PC-3 (cell line): ENCODE results near the gene CCDC13. TPM values are rescaled to one million over a fixed set of nuclear protein-coding genes. Genes with fewer than 3 reads are reported as not detected.

ENCODE experiments used
- ATAC-seq: fragments of 200-7000 bp; cut with Tn5 transposase; 2 replicates; pipeline ENCODE4 v1.9.1; 2020; ENCODE audit warnings: mild to moderate bottlenecking, moderate library complexity
- BruUV-seq: library from RNA; stranded (reverse); fragments of 400-500 nt; replicated peaks from 2 replicates; lab custom pipeline; 2021; lab: Mats Ljungman, UMichigan
- CTCF ChIA-PET: fragments of 300-600 bp; sonication (Branson Sonifier 250); formaldehyde crosslinking; loops from one replicate; lab custom pipeline; 2022; ENCODE audit warnings: antibody characterized with exemption; lab: Charles Lee
- POLR2A ChIA-PET: fragments of 300-600 bp; sonication (Branson Sonifier 250); formaldehyde crosslinking; loops from one replicate; lab custom pipeline; 2022; ENCODE audit warnings: antibody characterized with exemption; ENCODE audit not compliant: unreplicated experiment; lab: Charles Lee
- DNase-seq: peaks from one replicate; pipeline ENCODE4 v3.0.0-alpha.2; 2015
- H2AFZ ChIP-seq: fragments of 300-600 bp; sonication (generic); 2 replicates; pipeline ENCODE4 v1.6.0; 2016; ENCODE audit warnings: antibody characterized with exemption, low read length
- H3F3A ChIP-seq: fragments of 300-600 bp; sonication (generic); one replicate; pipeline ENCODE4 v1.6.0; 2017; ENCODE audit warnings: antibody characterized with exemption, low read length, control low read depth, mild to moderate bottlenecking; ENCODE audit not compliant: unreplicated experiment
- H3K27ac ChIP-seq: fragments of 300-600 bp; sonication (generic); 2 replicates; pipeline ENCODE4 v1.5.1; 2016; ENCODE audit warnings: mild to moderate bottlenecking, low read length
- H3K27me3 ChIP-seq: fragments of 300-600 bp; sonication (generic); 2 replicates; pipeline ENCODE4 v1.6.1; 2016; ENCODE audit warnings: low read length, mixed read lengths
- H3K36me3 ChIP-seq: fragments of 300-600 bp; sonication (generic); 2 replicates; pipeline ENCODE4 v1.6.1; 2016; ENCODE audit warnings: low read depth, mixed run types, low read length, mixed read lengths
- H3K4me1 ChIP-seq: fragments of 300-600 bp; sonication (generic); 2 replicates; pipeline ENCODE4 v1.5.1; 2016; ENCODE audit warnings: low read length; ENCODE audit not compliant: insufficient read depth
- H3K4me2 ChIP-seq: fragments of 300-600 bp; sonication (generic); 2 replicates; pipeline ENCODE4 v1.6.0; 2016; ENCODE audit warnings: low read length
- H3K4me3 ChIP-seq: fragments of 300-600 bp; sonication (generic); 2 replicates; pipeline ENCODE4 v1.5.1; 2016; ENCODE audit warnings: mild to moderate bottlenecking, low read length, mixed read lengths
- H3K79me2 ChIP-seq: fragments of 300-600 bp; sonication (generic); 2 replicates; pipeline ENCODE4 v1.6.1; 2017; ENCODE audit warnings: low read length, mixed read lengths
- H3K9ac ChIP-seq: fragments of 300-600 bp; sonication (generic); 2 replicates; pipeline ENCODE4 v1.6.0; 2016; ENCODE audit warnings: mild to moderate bottlenecking, low read length
- H3K9me2 ChIP-seq: fragments of 300-600 bp; sonication (generic); replicated peaks from 2 replicates; pipeline ENCODE4 v1.6.1; 2016; ENCODE audit warnings: mixed run types, low read length, mixed read lengths
- H3K9me3 ChIP-seq: fragments of 300-600 bp; sonication (generic); 2 replicates; pipeline ENCODE4 v1.6.1; 2016; ENCODE audit warnings: low read length, mixed read lengths
- H4K20me1 ChIP-seq: fragments of 300-600 bp; sonication (generic); 2 replicates; pipeline ENCODE4 v1.6.1; 2016; ENCODE audit warnings: low read length, mixed read lengths
- EZH2 ChIP-seq: fragments of 300-600 bp; sonication (generic); IDR thresholded peaks from one replicate; pipeline ENCODE4 v1.6.1; 2017; ENCODE audit warnings: antibody characterized with exemption, mild to moderate bottlenecking, low read length; ENCODE audit not compliant: unreplicated experiment
- EZH2phosphoT487 ChIP-seq: fragments of 300-600 bp; sonication (generic); IDR thresholded peaks from 2 replicates; pipeline ENCODE4 v1.6.1; 2018; ENCODE audit warnings: mild to moderate bottlenecking, antibody characterized with exemption, low read length, borderline replicate concordance
- intact Hi-C: fragments of 100-400 bp; cut with micrococcal nuclease; formaldehyde crosslinking; loops from 2 replicates; pipeline ENCODE4 v1.9.0; 2023
- total RNA-seq: library from RNA; depleted of rRNA; stranded (reverse); fragments of >200 nt; gene quantifications from 2 replicates; pipeline ENCODE4 v1.2.3, GENCODE V29; 2014
- TF ChIP-seq, protein P1 (sequence below): fragments of 300-600 bp; sonication (generic); conservative IDR thresholded peaks from 2 replicates; pipeline ENCODE4 v1.5.1; 2017; ENCODE audit warnings: antibody characterized with exemption, low read depth, mild to moderate bottlenecking, low read length

Gene CCDC13
- total RNA-seq, 1 experiment from 2014 or later: 0.47 TPM

DNA sequence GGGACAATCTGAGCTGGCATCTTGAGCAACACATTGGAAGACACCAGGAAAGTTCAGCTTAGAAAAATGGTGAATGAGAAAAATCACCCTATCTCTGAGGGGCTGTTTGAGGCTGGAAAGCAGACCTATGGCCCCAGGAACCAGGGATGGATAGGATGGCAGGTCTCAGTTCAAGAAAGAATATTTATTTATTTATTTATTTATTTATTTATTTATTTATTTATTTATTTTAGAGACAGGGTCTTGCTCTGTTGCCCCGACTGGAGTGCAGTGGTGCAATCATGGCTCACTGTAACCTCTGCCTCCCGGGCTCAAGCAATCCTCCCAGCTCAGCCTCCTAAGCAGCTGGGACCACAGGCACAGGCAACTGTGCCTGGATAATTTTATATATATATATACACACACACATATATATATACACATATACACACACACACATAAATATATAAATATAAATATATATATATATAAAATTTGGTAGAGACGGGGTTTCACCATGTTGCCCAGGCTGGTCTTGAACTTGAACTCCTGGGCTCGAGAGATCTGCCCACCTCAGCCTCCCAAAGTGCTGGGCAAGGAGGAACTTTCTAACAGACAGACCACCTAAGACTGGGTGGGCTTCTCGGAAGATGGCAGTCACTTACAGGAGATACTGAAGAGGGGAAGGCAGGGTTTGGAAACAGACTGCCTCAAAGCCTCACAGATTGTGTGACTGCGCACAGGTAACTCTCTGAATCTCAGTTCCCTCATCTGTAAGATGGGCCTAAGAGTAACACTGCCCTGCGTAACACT, 29.7 kb downstream of the CCDC13 start:
- no TSS peak for BruUV-seq
- Histone ChIP-seq H3K36me3 (no peaks in the 10 kb centered on the region), H3K27ac (no peak overlapping the region), H2AFZ (no peak overlapping the region), H3K9ac (no peak overlapping the region), H3K27me3 (no peaks in the 10 kb centered on the region), H3K4me2 (no peak overlapping the region), H3K4me3 (no peak overlapping the region), H3K9me3 (no peaks in the 10 kb centered on the region), H4K20me1 (no peaks in the 10 kb centered on the region), H3K79me2 (no peaks in the 10 kb centered on the region), H3K9me2 (no peaks in the 10 kb centered on the region), H3K4me1 (peaks cover 27% of the 10 kb centered on the region), H3F3A (no peaks in the 10 kb centered on the region)
- intact Hi-C loops: no loop called here
- CTCF ChIA-PET: interaction anchor here (0.5 to 1.5 kb wide), 4 partner anchors 87 to 1691 kb away, joined by 3 to 6 read pairs (median 4); no protein-coding TSS in a partner anchor
- TF ChIP-seq EZH2: no peak
- TF ChIP-seq, protein P1, sequence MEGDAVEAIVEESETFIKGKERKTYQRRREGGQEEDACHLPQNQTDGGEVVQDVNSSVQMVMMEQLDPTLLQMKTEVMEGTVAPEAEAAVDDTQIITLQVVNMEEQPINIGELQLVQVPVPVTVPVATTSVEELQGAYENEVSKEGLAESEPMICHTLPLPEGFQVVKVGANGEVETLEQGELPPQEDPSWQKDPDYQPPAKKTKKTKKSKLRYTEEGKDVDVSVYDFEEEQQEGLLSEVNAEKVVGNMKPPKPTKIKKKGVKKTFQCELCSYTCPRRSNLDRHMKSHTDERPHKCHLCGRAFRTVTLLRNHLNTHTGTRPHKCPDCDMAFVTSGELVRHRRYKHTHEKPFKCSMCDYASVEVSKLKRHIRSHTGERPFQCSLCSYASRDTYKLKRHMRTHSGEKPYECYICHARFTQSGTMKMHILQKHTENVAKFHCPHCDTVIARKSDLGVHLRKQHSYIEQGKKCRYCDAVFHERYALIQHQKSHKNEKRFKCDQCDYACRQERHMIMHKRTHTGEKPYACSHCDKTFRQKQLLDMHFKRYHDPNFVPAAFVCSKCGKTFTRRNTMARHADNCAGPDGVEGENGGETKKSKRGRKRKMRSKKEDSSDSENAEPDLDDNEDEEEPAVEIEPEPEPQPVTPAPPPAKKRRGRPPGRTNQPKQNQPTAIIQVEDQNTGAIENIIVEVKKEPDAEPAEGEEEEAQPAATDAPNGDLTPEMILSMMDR: no peak
- ATAC-seq (no peak), DNase-seq (no peak)
- POLR2A ChIA-PET: no interaction called here

DNA sequence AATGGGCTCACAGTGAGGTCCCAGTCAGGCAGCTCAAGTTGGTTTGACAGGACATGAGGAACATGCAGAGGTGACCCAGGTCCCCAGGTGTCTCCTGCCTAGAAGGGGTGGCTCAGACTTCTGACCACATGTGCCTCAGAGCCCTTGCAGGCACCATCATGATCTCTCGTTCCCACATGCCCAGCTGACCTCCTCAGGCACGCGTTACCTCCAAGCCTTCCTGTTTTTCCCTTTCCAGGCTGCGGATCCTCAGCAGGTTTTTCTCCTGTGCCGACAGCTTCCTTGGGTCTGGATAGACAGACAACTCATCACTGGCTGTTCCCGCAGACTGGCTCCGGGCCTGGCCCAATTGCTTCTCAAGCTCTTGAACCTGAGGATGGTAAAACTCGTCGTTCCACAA, 30.4 kb downstream of the CCDC13 start:
- intact Hi-C loops: no loop called here
- no peak overlapping the region for H3K27ac ChIP-seq
- H3K4me3 ChIP-seq: no peak overlapping the region
- H3K79me2 ChIP-seq: no peaks in the 10 kb centered on the region
- H3K9ac ChIP-seq: no peak overlapping the region
- no TSS peak for BruUV-seq
- no peaks in the 10 kb centered on the region for H3K9me2 ChIP-seq
- ChIA-PET CTCF (interaction anchor here (0.5 kb wide), 1 partner anchor 714 kb away, joined by 3 read pairs; no protein-coding TSS in a partner anchor), POLR2A (no interaction called here)
- ATAC-seq: no peak
- TF ChIP-seq EZH2phosphoT487 (no peak), EZH2 (no peak)
- TF ChIP-seq, protein P1: no peak
- no peak overlapping the region for H2AFZ ChIP-seq
- no peaks in the 10 kb centered on the region for H3K9me3 ChIP-seq
- peaks cover 26% of the 10 kb centered on the region for H3K4me1 ChIP-seq
- no peaks in the 10 kb centered on the region for H4K20me1 ChIP-seq
- no peak for DNase-seq
- no peaks in the 10 kb centered on the region for H3F3A ChIP-seq
- no peaks in the 10 kb centered on the region for H3K27me3 ChIP-seq
- no peaks in the 10 kb centered on the region for H3K36me3 ChIP-seq
- no peak overlapping the region for H3K4me2 ChIP-seq

DNA sequence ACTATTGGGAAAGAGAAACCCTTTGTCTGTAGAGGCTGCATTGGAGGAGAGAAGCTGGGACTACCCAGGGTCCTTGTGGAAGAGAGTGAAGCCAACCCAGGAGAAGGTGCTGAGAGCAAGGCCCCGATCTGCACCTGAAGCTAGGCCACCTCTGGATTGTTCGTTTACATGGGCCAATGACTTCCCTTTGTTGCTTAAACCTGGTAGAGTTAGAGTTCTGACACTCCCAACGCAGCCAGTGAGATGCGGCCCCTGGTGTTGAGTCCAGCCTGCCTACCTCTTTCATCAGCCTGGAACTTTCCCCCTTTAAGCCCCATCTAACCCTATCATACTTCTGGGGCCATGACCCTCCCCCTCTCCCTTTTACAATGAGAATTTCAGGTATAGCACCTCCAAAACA, 30.8 kb downstream of the CCDC13 start:
- POLR2A ChIA-PET: no interaction called here
- CTCF ChIA-PET: no interaction called here

More for the DNA sequence above, 30.8 kb downstream of the CCDC13 start:
- no peaks in the 10 kb centered on the region for H3K9me3 ChIP-seq
- H4K20me1 ChIP-seq: no peaks in the 10 kb centered on the region
- H3K4me1 ChIP-seq: peaks cover 22% of the 10 kb centered on the region
- H3K4me2 ChIP-seq: no peak overlapping the region
- intact Hi-C loops: no loop called here
- H3K27me3 ChIP-seq: no peaks in the 10 kb centered on the region
- H3K4me3 ChIP-seq: no peak overlapping the region
- no peak for DNase-seq
- BruUV-seq: no TSS peak
- H3K79me2 ChIP-seq: no peaks in the 10 kb centered on the region
- no peak overlapping the region for H3K27ac ChIP-seq
- no peak overlapping the region for H2AFZ ChIP-seq
- no peaks in the 10 kb centered on the region for H3F3A ChIP-seq
- no peak for ATAC-seq
- H3K9ac ChIP-seq: no peak overlapping the region
- no peaks in the 10 kb centered on the region for H3K36me3 ChIP-seq
- H3K9me2 ChIP-seq: no peaks in the 10 kb centered on the region
- TF ChIP-seq EZH2phosphoT487 (no peak), EZH2 (no peak)
- TF ChIP-seq, protein P1: no peak
